Neural progenitor cell (in vitro differentiated cells): ENCODE results near the gene DNASE2B. TPM values are rescaled to one million over a fixed set of nuclear protein-coding genes. Genes with fewer than 3 reads are reported as not detected.

Source experiments
- DNase-seq: peaks from one replicate; pipeline ENCODE4 v3.0.0-alpha.2; 2016; ENCODE audit warnings: low spot score
- H2AFZ ChIP-seq: fragments of 200-600 bp; sonication (generic); replicated peaks from 2 replicates; pipeline ENCODE4 v1.6.1; 2016; ENCODE audit warnings: antibody characterized with exemption
- H3F3A ChIP-seq: fragments of 200-600 bp; sonication (generic); 2 replicates; pipeline ENCODE4 v1.6.1; 2016; ENCODE audit warnings: antibody characterized with exemption, low read depth
- H3K27ac ChIP-seq: fragments of 200-600 bp; sonication (generic); 2 replicates; pipeline ENCODE4 v1.5.1; 2016; ENCODE audit warnings: mild to moderate bottlenecking
- H3K27me3 ChIP-seq: fragments of 200-600 bp; sonication (generic); 2 replicates; pipeline ENCODE4 v1.6.1; 2016; ENCODE audit warnings: mild to moderate bottlenecking, moderate library complexity
- H3K36me3 ChIP-seq: fragments of 200-600 bp; sonication (generic); 2 replicates; pipeline ENCODE4 v1.5.1; 2016
- H3K4me1 ChIP-seq: fragments of 200-600 bp; sonication (generic); 2 replicates; pipeline ENCODE4 v1.6.1; 2016; ENCODE audit warnings: mixed run types
- H3K4me2 ChIP-seq: fragments of 200-600 bp; sonication (generic); 2 replicates; pipeline ENCODE4 v1.6.1; 2016
- H3K4me3 ChIP-seq: fragments of 200-600 bp; sonication (generic); 2 replicates; pipeline ENCODE4 v1.5.1; 2016
- H3K79me2 ChIP-seq: fragments of 200-600 bp; sonication (generic); 2 replicates; pipeline ENCODE4 v1.6.1; 2016; ENCODE audit warnings: low read depth
- H3K9ac ChIP-seq: fragments of 200-600 bp; sonication (generic); 2 replicates; pipeline ENCODE4 v1.6.1; 2016
- H3K9me3 ChIP-seq: fragments of 200-600 bp; sonication (generic); 2 replicates; pipeline ENCODE4 v1.5.1; 2016; ENCODE audit warnings: low read depth
- H4K20me1 ChIP-seq: fragments of 200-600 bp; sonication (generic); 2 replicates; pipeline ENCODE4 v1.6.1; 2016; ENCODE audit warnings: low read depth
- H3K27ac Mint-ChIP-seq: 3 replicates; pipeline ENCODE4 v1.8.0; 2021; ENCODE audit warnings: mixed read lengths
- H3K27me3 Mint-ChIP-seq: 2 replicates; pipeline ENCODE4 v1.8.0; 2022; ENCODE audit warnings: low read depth, mild to moderate bottlenecking, inconsistent platforms, moderate library complexity, mixed read lengths; ENCODE audit not compliant: insufficient read depth
- H3K36me3 Mint-ChIP-seq: 3 replicates; pipeline ENCODE4 v1.8.0; 2021; ENCODE audit warnings: mixed read lengths
- H3K4me1 Mint-ChIP-seq: 3 replicates; pipeline ENCODE4 v1.8.0; 2021; ENCODE audit warnings: mixed read lengths
- H3K4me3 Mint-ChIP-seq: 3 replicates; pipeline ENCODE4 v1.8.0; 2021; ENCODE audit warnings: mild to moderate bottlenecking, moderate library complexity, mixed read lengths
- H3K9me3 Mint-ChIP-seq: 3 replicates; pipeline ENCODE4 v1.8.0; 2020; ENCODE audit warnings: mixed read lengths
- EZH2 ChIP-seq: fragments of 200-600 bp; sonication (generic); IDR thresholded peaks from 2 replicates; pipeline ENCODE4 v1.6.1; 2017; ENCODE audit warnings: antibody characterized with exemption, mild to moderate bottlenecking, moderate library complexity
- EZH2phosphoT487 ChIP-seq: fragments of 200-600 bp; sonication (generic); IDR thresholded peaks from 2 replicates; pipeline ENCODE4 v1.6.1; 2017; ENCODE audit warnings: antibody characterized with exemption
- total RNA-seq: library from RNA; depleted of rRNA; stranded (reverse); fragments of >200 nt; gene quantifications from 2 replicates; pipeline ENCODE4 v1.2.3, GENCODE V29; 2015; ENCODE audit warnings: low replicate concordance
- TF ChIP-seq, protein P1 (sequence below): fragments of 200-600 bp; sonication (generic); IDR thresholded peaks from 2 replicates; pipeline ENCODE4 v1.5.1; 2017; ENCODE audit warnings: antibody characterized with exemption, mild to moderate bottlenecking

The DNASE2B gene
- total RNA-seq, 1 donor from 2014 or later = not detected

DNA sequence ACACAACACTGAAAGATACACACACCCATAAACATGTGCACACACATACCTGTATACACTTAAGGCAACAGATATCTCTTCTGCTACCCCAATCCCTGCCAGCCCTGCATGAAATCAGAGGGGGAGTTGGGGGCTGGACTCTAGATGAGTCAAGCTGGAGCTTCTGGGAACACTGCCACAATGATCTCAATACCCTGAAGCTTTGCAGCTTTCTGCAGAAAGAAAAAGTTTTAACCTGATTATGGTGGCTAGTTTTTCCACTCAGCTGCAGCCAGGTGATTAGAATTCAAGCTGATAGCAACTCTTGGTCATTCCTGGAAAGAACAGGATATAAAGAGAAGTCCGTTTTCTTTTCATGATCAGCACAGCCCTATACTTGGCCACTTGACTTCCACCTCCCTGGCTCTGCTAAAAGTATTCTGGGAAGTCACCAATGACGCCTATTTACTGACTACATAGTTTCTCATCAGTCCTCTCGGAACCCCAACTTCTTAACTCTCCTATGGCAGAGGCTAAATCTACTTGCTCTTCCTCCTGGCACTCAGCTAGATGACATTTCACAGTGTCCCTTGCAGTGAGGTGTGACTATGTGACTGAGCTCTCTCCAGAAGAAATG is 20.7 kb upstream of the DNASE2B start:
- no peak overlapping the region for H3K4me2 ChIP-seq

DNA sequence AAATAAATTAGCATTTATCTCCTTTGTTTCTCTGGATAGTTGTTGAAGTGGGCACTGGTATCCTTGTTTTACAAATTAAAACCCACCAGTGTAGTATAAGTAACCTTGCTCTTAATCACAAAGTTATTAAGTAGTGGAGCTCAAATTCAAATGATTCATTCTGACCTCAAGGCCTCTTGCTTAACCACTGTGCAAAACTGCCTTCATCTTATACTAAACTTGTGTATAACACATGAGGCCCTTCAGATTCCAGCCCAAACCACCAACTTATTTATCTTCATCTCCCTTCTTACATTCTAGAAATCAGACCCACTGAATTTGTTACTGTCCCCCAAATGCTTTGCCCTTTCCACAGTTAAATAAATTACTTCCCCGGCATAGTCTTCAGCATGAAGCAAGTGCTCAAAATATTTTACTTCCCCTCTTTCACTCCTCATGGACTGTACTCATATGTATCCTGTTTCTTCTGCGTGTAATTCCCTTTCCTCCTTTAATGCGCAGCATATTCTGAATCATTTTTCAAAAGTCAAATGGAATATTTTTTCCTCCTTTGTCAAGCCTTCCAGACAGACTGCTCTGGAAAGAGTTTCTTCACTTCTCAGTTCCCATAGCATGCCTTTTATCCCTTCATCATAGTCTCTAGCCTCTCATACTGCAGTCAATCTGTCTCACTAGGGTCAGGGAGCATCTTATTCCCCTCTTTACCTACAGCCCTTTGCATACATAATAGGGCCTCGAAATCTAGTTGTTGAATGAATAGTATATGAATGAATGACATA is 19.0 kb upstream of the DNASE2B start:
- Histone ChIP-seq H3K79me2 (no peaks in the 10 kb centered on the region), H3K4me2 (no peak overlapping the region), H3K4me1 (no peaks in the 10 kb centered on the region), H2AFZ (no peak overlapping the region), H3K9ac (no peak overlapping the region), H3K27me3 (no peaks in the 10 kb centered on the region), H3K27ac (no peak overlapping the region), H3F3A (no peaks in the 10 kb centered on the region), H3K36me3 (no peaks in the 10 kb centered on the region), H4K20me1 (no peaks in the 10 kb centered on the region), H3K9me3 (no peaks in the 10 kb centered on the region), H3K4me3 (no peak overlapping the region)
- Mint-ChIP-seq H3K27me3 (peaks cover 2% of the 10 kb centered on the region), H3K9me3 (no peaks in the 10 kb centered on the region), H3K4me1 (no peaks in the 10 kb centered on the region), H3K36me3 (no peaks in the 10 kb centered on the region), H3K27ac (no peak overlapping the region), H3K4me3 (no peak overlapping the region)
- no peak for DNase-seq
- TF ChIP-seq EZH2phosphoT487 = no peak
- TF ChIP-seq, protein P1, sequence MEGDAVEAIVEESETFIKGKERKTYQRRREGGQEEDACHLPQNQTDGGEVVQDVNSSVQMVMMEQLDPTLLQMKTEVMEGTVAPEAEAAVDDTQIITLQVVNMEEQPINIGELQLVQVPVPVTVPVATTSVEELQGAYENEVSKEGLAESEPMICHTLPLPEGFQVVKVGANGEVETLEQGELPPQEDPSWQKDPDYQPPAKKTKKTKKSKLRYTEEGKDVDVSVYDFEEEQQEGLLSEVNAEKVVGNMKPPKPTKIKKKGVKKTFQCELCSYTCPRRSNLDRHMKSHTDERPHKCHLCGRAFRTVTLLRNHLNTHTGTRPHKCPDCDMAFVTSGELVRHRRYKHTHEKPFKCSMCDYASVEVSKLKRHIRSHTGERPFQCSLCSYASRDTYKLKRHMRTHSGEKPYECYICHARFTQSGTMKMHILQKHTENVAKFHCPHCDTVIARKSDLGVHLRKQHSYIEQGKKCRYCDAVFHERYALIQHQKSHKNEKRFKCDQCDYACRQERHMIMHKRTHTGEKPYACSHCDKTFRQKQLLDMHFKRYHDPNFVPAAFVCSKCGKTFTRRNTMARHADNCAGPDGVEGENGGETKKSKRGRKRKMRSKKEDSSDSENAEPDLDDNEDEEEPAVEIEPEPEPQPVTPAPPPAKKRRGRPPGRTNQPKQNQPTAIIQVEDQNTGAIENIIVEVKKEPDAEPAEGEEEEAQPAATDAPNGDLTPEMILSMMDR = no peak
- no peak for TF ChIP-seq EZH2

More for the DNA sequence above, 20.7 kb upstream of the DNASE2B start:
- no peak overlapping the region for H3K9ac ChIP-seq
- no peaks in the 10 kb centered on the region for H3K79me2 ChIP-seq
- no peak for DNase-seq
- no peak overlapping the region for H2AFZ ChIP-seq
- no peaks in the 10 kb centered on the region for H4K20me1 ChIP-seq
- no peak overlapping the region for H3K27ac ChIP-seq
- no peak overlapping the region for H3K4me3 ChIP-seq
- no peak overlapping the region for H3K4me3 Mint-ChIP-seq
- no peak overlapping the region for H3K27ac Mint-ChIP-seq
- H3K27me3 Mint-ChIP-seq = peaks cover 2% of the 10 kb centered on the region
- H3K4me1 Mint-ChIP-seq = no peaks in the 10 kb centered on the region
- H3F3A ChIP-seq = no peaks in the 10 kb centered on the region
- H3K4me1 ChIP-seq = no peaks in the 10 kb centered on the region
- TF ChIP-seq EZH2phosphoT487 (no peak), EZH2 (no peak)
- TF ChIP-seq, protein P1 = no peak
- no peaks in the 10 kb centered on the region for H3K36me3 ChIP-seq
- H3K27me3 ChIP-seq = no peaks in the 10 kb centered on the region
- H3K9me3 ChIP-seq = no peaks in the 10 kb centered on the region
- H3K36me3 Mint-ChIP-seq = no peaks in the 10 kb centered on the region
- no peaks in the 10 kb centered on the region for H3K9me3 Mint-ChIP-seq

DNA sequence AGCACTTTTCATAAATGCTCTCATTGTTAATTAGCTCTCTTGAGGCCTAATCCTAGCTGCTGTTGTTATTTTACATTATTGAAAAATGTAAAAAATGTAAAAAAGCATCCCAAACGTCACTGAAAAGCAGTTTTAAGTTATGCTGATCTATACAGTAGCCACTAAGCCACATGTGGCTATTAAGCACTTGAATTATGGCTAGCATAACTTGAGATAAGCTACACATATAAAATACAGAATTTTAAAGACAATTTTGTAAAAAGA is 18.4 kb upstream of the DNASE2B start:
- Histone ChIP-seq H3K4me3 (no peak overlapping the region), H3K4me2 (no peak overlapping the region), H3K4me1 (no peaks in the 10 kb centered on the region), H3K9me3 (no peaks in the 10 kb centered on the region), H3K79me2 (no peaks in the 10 kb centered on the region), H4K20me1 (no peaks in the 10 kb centered on the region), H2AFZ (no peak overlapping the region), H3K27ac (no peak overlapping the region), H3K36me3 (no peaks in the 10 kb centered on the region), H3F3A (no peaks in the 10 kb centered on the region), H3K9ac (no peak overlapping the region), H3K27me3 (no peaks in the 10 kb centered on the region)
- DNase-seq = no peak
- TF ChIP-seq, protein P1 = no peak
- TF ChIP-seq EZH2 (no peak), EZH2phosphoT487 (no peak)
- Mint-ChIP-seq H3K4me3 (no peak overlapping the region), H3K27me3 (no peaks in the 10 kb centered on the region), H3K36me3 (no peaks in the 10 kb centered on the region), H3K4me1 (no peaks in the 10 kb centered on the region), H3K9me3 (no peaks in the 10 kb centered on the region), H3K27ac (no peak overlapping the region)
